IMR-90 (cell line): ENCODE measurements around the gene BEST1. TPM values are rescaled to one million over a fixed set of nuclear protein-coding genes. Genes with fewer than 3 reads are reported as not detected.

Source experiments
- ATAC-seq: fragments of 200-7000 bp; cut with Tn5 transposase; 2 replicates; pipeline ENCODE4 v1.9.1; 2020; ENCODE audit warnings: low read depth, mild to moderate bottlenecking, moderate library complexity
- BruUV-seq: library from RNA; stranded (reverse); fragments of 400-500 nt; replicated peaks from 2 replicates; lab custom pipeline; 2021; lab: Mats Ljungman, UMichigan
- CTCF ChIA-PET: fragments of 300-600 bp; formaldehyde crosslinking; extraction: SDS; loops from one replicate; lab custom pipeline; 2021; ENCODE audit warnings: antibody characterized with exemption; lab: Yijun Ruan, JAX
- POLR2A ChIA-PET: fragments of 300-600 bp; sonication (Branson Sonifier 250); formaldehyde crosslinking; loops from one replicate; lab custom pipeline; 2022; ENCODE audit warnings: antibody characterized with exemption; ENCODE audit not compliant: unreplicated experiment; lab: Charles Lee
- DNase-seq: peaks from one replicate; pipeline ENCODE4 v3.0.0; 2013
- H2AFZ ChIP-seq: replicated peaks from 2 replicates; pipeline ENCODE3; 2013; ENCODE audit warnings: low read length, mild to moderate bottlenecking; ENCODE audit not compliant: poor library complexity
- H2AK5ac ChIP-seq: 2 replicates; pipeline ENCODE4 v1.6.1; 2013; ENCODE audit warnings: low read depth, low read length, inconsistent platforms
- H2AK9ac ChIP-seq: replicated peaks from 2 replicates; pipeline ENCODE3; 2013; ENCODE audit warnings: mild to moderate bottlenecking, low read depth, low read length, moderate library complexity; ENCODE audit not compliant: poor library complexity
- H2BK120ac ChIP-seq: 2 replicates; pipeline ENCODE4 v1.6.1; 2013; ENCODE audit warnings: low read depth, low read length, inconsistent platforms
- H2BK15ac ChIP-seq: 3 replicates; pipeline ENCODE4 v1.6.1; 2013; ENCODE audit warnings: low read depth, low read length, inconsistent platforms
- H2BK20ac ChIP-seq: 2 replicates; pipeline ENCODE4 v1.6.1; 2013; ENCODE audit warnings: low read depth, mild to moderate bottlenecking, inconsistent platforms, low read length, moderate library complexity
- H2BK5ac ChIP-seq: 2 replicates; pipeline ENCODE4 v1.6.1; 2013; ENCODE audit warnings: mild to moderate bottlenecking, low read depth, low read length, inconsistent platforms; ENCODE audit not compliant: poor library complexity, severe bottlenecking
- H3K14ac ChIP-seq: replicated peaks from 2 replicates; pipeline ENCODE4 v1.6.1; 2013; ENCODE audit warnings: low read depth, low read length, inconsistent platforms
- H3K18ac ChIP-seq: 2 replicates; pipeline ENCODE4 v1.6.1; 2013; ENCODE audit warnings: low read depth, low read length, control low read depth
- H3K23ac ChIP-seq: 2 replicates; pipeline ENCODE4 v1.6.1; 2013; ENCODE audit warnings: low read depth, low read length, inconsistent platforms
- H3K27ac ChIP-seq: 2 replicates; pipeline ENCODE4 v1.5.1; 2013; ENCODE audit warnings: mild to moderate bottlenecking, control low read depth, low read length; ENCODE audit not compliant: insufficient read depth
- H3K27me3 ChIP-seq: 2 replicates; pipeline ENCODE4 v1.6.1; 2013; ENCODE audit warnings: low read length; ENCODE audit not compliant: control insufficient read depth, insufficient read depth
- H3K36me3 ChIP-seq: 2 replicates; pipeline ENCODE4 v1.6.1; 2013; ENCODE audit warnings: low read length, mixed read lengths; ENCODE audit not compliant: control insufficient read depth, insufficient read depth
- H3K4ac ChIP-seq: 2 replicates; pipeline ENCODE4 v1.6.1; 2013; ENCODE audit warnings: low read depth, low read length, inconsistent platforms
- H3K4me1 ChIP-seq: 2 replicates; pipeline ENCODE4 v1.6.1; 2013; ENCODE audit warnings: low read length, mixed read lengths; ENCODE audit not compliant: control insufficient read depth, insufficient read depth
- H3K4me2 ChIP-seq: 2 replicates; pipeline ENCODE4 v1.6.1; 2013; ENCODE audit warnings: low read depth, mild to moderate bottlenecking, control low read depth, low read length, moderate library complexity
- H3K4me3 ChIP-seq: 2 replicates; pipeline ENCODE4 v1.5.1; 2013; ENCODE audit warnings: low read depth, mild to moderate bottlenecking, control low read depth, low read length, moderate library complexity; ENCODE audit not compliant: insufficient read depth
- H3K56ac ChIP-seq: 2 replicates; pipeline ENCODE4 v1.6.1; 2013; ENCODE audit warnings: low read length, inconsistent platforms; ENCODE audit not compliant: insufficient read depth; ENCODE audit errors: extremely low read depth
- H3K79me1 ChIP-seq, 2 experiments: 2 replicates each; pipeline ENCODE4 v1.6.1; 2013; ENCODE audit warnings: low read length in 2 of 2, inconsistent platforms in 1 of 2, low read depth in 1 of 2
- H3K9ac ChIP-seq: 2 replicates; pipeline ENCODE4 v1.6.1; 2013; ENCODE audit warnings: low read depth, low read length, control low read depth
- H3K9me1 ChIP-seq: 2 replicates; pipeline ENCODE4 v1.6.1; 2013; ENCODE audit warnings: low read length, inconsistent platforms; ENCODE audit not compliant: insufficient read depth
- H3K9me3 ChIP-seq: 2 replicates; pipeline ENCODE4 v1.6.1; 2013; ENCODE audit warnings: low read length; ENCODE audit not compliant: control insufficient read depth, insufficient read depth
- H4K20me1 ChIP-seq: 2 replicates; pipeline ENCODE4 v1.6.1; 2013; ENCODE audit warnings: low read length, inconsistent platforms; ENCODE audit not compliant: insufficient read depth
- H4K5ac ChIP-seq: 2 replicates; pipeline ENCODE4 v1.6.1; 2013; ENCODE audit warnings: mild to moderate bottlenecking, low read depth, low read length, control low read depth
- H4K8ac ChIP-seq, 2 experiments: 2 replicates each; pipeline ENCODE4 v1.6.1; 2013; ENCODE audit warnings: low read depth in 2 of 2, low read length in 2 of 2, control low read depth in 1 of 2, inconsistent platforms in 1 of 2
- H4K91ac ChIP-seq: 2 replicates; pipeline ENCODE4 v1.6.1; 2013; ENCODE audit warnings: low read depth, low read length, inconsistent platforms; ENCODE audit not compliant: insufficient read depth
- BHLHE40 ChIP-seq: fragments of 150-350 bp; IDR thresholded peaks from 2 replicates; pipeline ENCODE4 v1.6.1; 2016; ENCODE audit warnings: mild to moderate bottlenecking, low read depth, low read length
- CEBPB ChIP-seq: IDR thresholded peaks from 2 replicates; pipeline ENCODE4 v1.6.1; 2012; ENCODE audit warnings: low read depth, low read length, improper control_type of control experiment
- CHD1 ChIP-seq: IDR thresholded peaks from 2 replicates; pipeline ENCODE4 v1.6.1; 2012; ENCODE audit warnings: low read depth, low read length, improper control_type of control experiment
- FOS ChIP-seq: fragments of 150-350 bp; IDR thresholded peaks from 2 replicates; pipeline ENCODE4 v1.6.1; 2016; ENCODE audit warnings: low read depth, low read length
- MAFK ChIP-seq: IDR thresholded peaks from 2 replicates; pipeline ENCODE4 v1.6.1; 2012; ENCODE audit warnings: low read depth, low read length, improper control_type of control experiment
- MAZ ChIP-seq: IDR thresholded peaks from 2 replicates; pipeline ENCODE4 v1.6.1; 2012; ENCODE audit warnings: low read depth, mild to moderate bottlenecking, low read length, improper control_type of control experiment, moderate library complexity, borderline replicate concordance
- MXI1 ChIP-seq: IDR thresholded peaks from 2 replicates; pipeline ENCODE4 v1.6.1; 2012; ENCODE audit warnings: low read depth, mild to moderate bottlenecking, low read length, moderate library complexity, borderline replicate concordance
- NFE2L2 ChIP-seq: fragments of 150-350 bp; IDR thresholded peaks from 2 replicates; pipeline ENCODE4 v1.6.1; 2016; ENCODE audit warnings: low read depth, mild to moderate bottlenecking, low read length
- POLR2A ChIP-seq: IDR thresholded peaks from 2 replicates; pipeline ENCODE4 v1.6.1; 2012; ENCODE audit warnings: mild to moderate bottlenecking, low read depth, low read length
- RAD21 ChIP-seq: IDR thresholded peaks from 2 replicates; pipeline ENCODE4 v1.6.1; 2012; ENCODE audit warnings: low read length, improper control_type of control experiment
- RCOR1 ChIP-seq: IDR thresholded peaks from 2 replicates; pipeline ENCODE4 v1.6.1; 2012; ENCODE audit warnings: mild to moderate bottlenecking, low read length, improper control_type of control experiment; ENCODE audit not compliant: insufficient replicate concordance
- RFX5 ChIP-seq: IDR thresholded peaks from 2 replicates; pipeline ENCODE4 v1.8.0; 2012; ENCODE audit warnings: low read depth, mild to moderate bottlenecking, low read length, moderate library complexity
- SMC3 ChIP-seq: fragments of 150-350 bp; IDR thresholded peaks from 2 replicates; pipeline ENCODE4 v1.6.1; 2016; ENCODE audit warnings: low read depth, mild to moderate bottlenecking, antibody characterized with exemption, low read length, moderate library complexity
- WGBS, 2 experiments: methylation state at CpG; one replicate each; pipeline versions ENCODE4 v1.1.5 to v1.1.7; 2013; ENCODE audit warnings: missing lambda C conversion rate in 2 of 2; ENCODE audit not compliant: insufficient read length in 1 of 2; ENCODE audit errors: extremely low coverage in 2 of 2; 5-methylcytosine and 5-hydroxymethylcytosine counted together
- dilution Hi-C: fragments of 300-500 bp; cut with HindIII; formaldehyde crosslinking; loops from one replicate; pipeline ENCODE4 v1.14.3; 2018; ENCODE audit warnings: low sequenced_read_pairs; ENCODE audit not compliant: unreplicated experiment
- in situ Hi-C: fragments of 300-500 bp; cut with MboI; formaldehyde crosslinking; loops from 3 replicates; pipeline ENCODE4 v1.14.3; 2019; ENCODE audit warnings: low sequenced_read_pairs, inconsistent platforms, mixed read lengths
- intact Hi-C: fragments of 100-400 bp; cut with micrococcal nuclease; formaldehyde crosslinking; loops from 2 replicates; pipeline ENCODE4 v1.10.0; 2022
- polyA plus RNA-seq, 3 experiments: library from polyadenylated mRNA; depleted of rRNA; stranded (reverse); fragments of >200 nt; gene quantifications; 2 replicates each; pipeline ENCODE4 v1.2.3, GENCODE V29; 2012; ENCODE audit warnings: low replicate concordance in 1 of 3
- total RNA-seq: library from RNA; depleted of rRNA; stranded (reverse); fragments of >200 nt; gene quantifications from 2 replicates; pipeline ENCODE4 v1.2.3, GENCODE V29; 2012
- TF ChIP-seq, protein P1 (sequence below): fragments of 150-350 bp; IDR thresholded peaks from 2 replicates; pipeline ENCODE4 v1.6.1; 2016; ENCODE audit warnings: low read depth, mild to moderate bottlenecking, low read length, moderate library complexity, borderline replicate concordance
- TF ChIP-seq, protein P2 (sequence below): conservative IDR thresholded peaks from 2 replicates; pipeline ENCODE4 v1.5.1; 2012; ENCODE audit warnings: mild to moderate bottlenecking, low read depth, low read length, improper control_type of control experiment
- TF ChIP-seq, protein P3 (sequence below): fragments of 150-350 bp; IDR thresholded peaks from 2 replicates; pipeline ENCODE4 v1.6.1; 2017; ENCODE audit warnings: mild to moderate bottlenecking, antibody characterized with exemption, low read length, low read depth

The BEST1 gene
- total and polyA plus RNA-seq, 2 of the 4 experiments (the other 2 are of a cell fraction), result 0.90 to 1.4 TPM

DNA sequence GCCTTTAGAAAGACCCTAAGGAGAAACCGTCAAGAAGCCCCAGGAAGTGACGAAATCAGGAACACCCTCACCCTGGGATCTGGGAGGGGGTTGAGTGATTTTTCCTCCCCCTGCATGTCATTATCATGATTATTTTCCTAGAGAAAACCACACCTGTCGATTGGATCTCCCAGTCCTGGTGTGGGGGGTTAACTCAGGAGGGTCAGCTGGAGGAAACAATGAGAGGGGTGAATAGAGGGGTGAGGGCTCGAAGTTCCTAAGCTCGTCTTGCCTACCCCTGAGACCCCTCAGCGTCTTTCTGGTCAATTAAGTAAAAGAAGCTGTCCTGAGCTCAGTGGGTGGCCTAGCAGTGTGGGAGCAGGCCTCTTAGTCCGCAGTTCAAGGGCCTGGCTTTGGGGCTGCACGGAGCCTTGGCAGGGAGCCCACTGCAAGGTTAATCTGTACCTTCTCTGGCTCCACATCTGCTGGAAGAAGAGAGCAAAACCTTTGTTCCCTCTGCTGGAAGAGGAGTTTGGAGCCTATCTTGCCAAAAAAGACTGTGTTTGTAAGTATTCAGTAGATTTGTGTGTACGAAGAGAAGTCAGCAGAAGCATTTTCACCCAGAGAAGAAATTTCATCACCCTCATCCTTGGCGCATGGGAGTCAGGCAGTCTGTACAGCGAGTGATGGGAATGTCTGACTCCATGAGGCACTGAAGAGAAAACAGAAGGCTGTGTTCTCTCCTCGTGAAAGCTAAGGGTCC lies 51.5 kb downstream of the BEST1 start:
- Histone ChIP-seq H4K20me1 (no peaks in the 10 kb centered on the region), H2AFZ (no peak overlapping the region), H3K27me3 (no peaks in the 10 kb centered on the region), H3K79me1 (no peaks in the 10 kb centered on the region), H3K9ac (no peak overlapping the region), H3K4me2 (no peak overlapping the region), H2BK15ac (no peak overlapping the region), H3K18ac (0 out of 2 replicates have a peak overlapping the region, but pooled peaks have one; percentile 18), H2BK5ac (no peak overlapping the region), H3K9me1 (no peaks in the 10 kb centered on the region), H3K9me3 (peaks cover 10% of the 10 kb centered on the region), H3K27ac (no peak overlapping the region), H4K5ac (no peak overlapping the region), H3K36me3 (no peaks in the 10 kb centered on the region), H3K4ac (no peak overlapping the region), H2BK120ac (no peak overlapping the region), H3K23ac (no peak overlapping the region), H2AK9ac (no peak overlapping the region), H3K4me1 (peaks cover 5% of the 10 kb centered on the region; the same call in 1 of the 2 replicates), H3K14ac (no peak overlapping the region), H4K91ac (no peak overlapping the region), H4K8ac (no peak overlapping the region), H3K56ac (no peak overlapping the region), H3K4me3 (no peak overlapping the region), H2BK20ac (no peak overlapping the region), H2AK5ac (no peak overlapping the region)
- POLR2A ChIA-PET, result no interaction called here
- intact Hi-C loops (no loop called here), dilution Hi-C loops (no loop called here), in situ Hi-C loops (no loop called here)
- TF ChIP-seq SMC3 (no peak), NFE2L2 (no peak), CHD1 (no peak), FOS (no peak), RCOR1 (no peak), RAD21 (no peak), POLR2A (no peak), CEBPB (no peak), MAZ (no peak), RFX5 (no peak), MAFK (no peak), BHLHE40 (no peak), MXI1 (no peak)
- TF ChIP-seq, protein P1, sequence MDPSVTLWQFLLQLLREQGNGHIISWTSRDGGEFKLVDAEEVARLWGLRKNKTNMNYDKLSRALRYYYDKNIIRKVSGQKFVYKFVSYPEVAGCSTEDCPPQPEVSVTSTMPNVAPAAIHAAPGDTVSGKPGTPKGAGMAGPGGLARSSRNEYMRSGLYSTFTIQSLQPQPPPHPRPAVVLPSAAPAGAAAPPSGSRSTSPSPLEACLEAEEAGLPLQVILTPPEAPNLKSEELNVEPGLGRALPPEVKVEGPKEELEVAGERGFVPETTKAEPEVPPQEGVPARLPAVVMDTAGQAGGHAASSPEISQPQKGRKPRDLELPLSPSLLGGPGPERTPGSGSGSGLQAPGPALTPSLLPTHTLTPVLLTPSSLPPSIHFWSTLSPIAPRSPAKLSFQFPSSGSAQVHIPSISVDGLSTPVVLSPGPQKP, result no peak
- TF ChIP-seq, protein P2, sequence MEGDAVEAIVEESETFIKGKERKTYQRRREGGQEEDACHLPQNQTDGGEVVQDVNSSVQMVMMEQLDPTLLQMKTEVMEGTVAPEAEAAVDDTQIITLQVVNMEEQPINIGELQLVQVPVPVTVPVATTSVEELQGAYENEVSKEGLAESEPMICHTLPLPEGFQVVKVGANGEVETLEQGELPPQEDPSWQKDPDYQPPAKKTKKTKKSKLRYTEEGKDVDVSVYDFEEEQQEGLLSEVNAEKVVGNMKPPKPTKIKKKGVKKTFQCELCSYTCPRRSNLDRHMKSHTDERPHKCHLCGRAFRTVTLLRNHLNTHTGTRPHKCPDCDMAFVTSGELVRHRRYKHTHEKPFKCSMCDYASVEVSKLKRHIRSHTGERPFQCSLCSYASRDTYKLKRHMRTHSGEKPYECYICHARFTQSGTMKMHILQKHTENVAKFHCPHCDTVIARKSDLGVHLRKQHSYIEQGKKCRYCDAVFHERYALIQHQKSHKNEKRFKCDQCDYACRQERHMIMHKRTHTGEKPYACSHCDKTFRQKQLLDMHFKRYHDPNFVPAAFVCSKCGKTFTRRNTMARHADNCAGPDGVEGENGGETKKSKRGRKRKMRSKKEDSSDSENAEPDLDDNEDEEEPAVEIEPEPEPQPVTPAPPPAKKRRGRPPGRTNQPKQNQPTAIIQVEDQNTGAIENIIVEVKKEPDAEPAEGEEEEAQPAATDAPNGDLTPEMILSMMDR, result no peak
- TF ChIP-seq, protein P3, sequence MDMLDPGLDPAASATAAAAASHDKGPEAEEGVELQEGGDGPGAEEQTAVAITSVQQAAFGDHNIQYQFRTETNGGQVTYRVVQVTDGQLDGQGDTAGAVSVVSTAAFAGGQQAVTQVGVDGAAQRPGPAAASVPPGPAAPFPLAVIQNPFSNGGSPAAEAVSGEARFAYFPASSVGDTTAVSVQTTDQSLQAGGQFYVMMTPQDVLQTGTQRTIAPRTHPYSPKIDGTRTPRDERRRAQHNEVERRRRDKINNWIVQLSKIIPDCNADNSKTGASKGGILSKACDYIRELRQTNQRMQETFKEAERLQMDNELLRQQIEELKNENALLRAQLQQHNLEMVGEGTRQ, result no peak
- no TSS peak for BruUV-seq
- DNase-seq (no peak), ATAC-seq (no peak)
- WGBS, 2 experiments, result 8% methylated on average over 2 of the region's 12 CpGs; no CpG with 5 or more reads in 1 of the 2 experiments
- CTCF ChIA-PET, result no interaction called here
